Right lobe of liver (tissue), 6 donors: ENCODE measurements around the gene PXK. TPM values are rescaled to one million over a fixed set of nuclear protein-coding genes. Genes with fewer than 3 reads are reported as not detected.
"Not testable (repeated sequence)": the region's sequence is repeated elsewhere in the genome, so short reads cannot be mapped to it uniquely, and the experiment has no call there.

Source experiments
- ATAC-seq, 4 donors: fragments of 200-7000 bp; cut with Tn5 transposase; one replicate each; pipeline ENCODE4 v1.9.1; 2020; ENCODE audit warnings: mild to moderate bottlenecking in 4 of 4, moderate library complexity in 4 of 4
- DNase-seq, 3 donors: peaks; one replicate each; pipeline ENCODE4 v3.0.0-alpha.2; 2020
- H3K27ac ChIP-seq, 3 donors: fragments of 200-600 bp; one replicate each; pipeline ENCODE4 v1.8.0; 2022
- H3K27me3 ChIP-seq, 2 donors: fragments of 200-600 bp; one replicate each; pipeline ENCODE4 v1.8.0; 2022
- H3K36me3 ChIP-seq, 4 donors: fragments of 200-600 bp; sonication (generic) in 1 of 4; one replicate each; pipeline versions ENCODE4 v1.5.1 to v1.8.0; 2017 to 2022; ENCODE audit warnings: control low read depth in 1 of 4
- H3K4me1 ChIP-seq, 4 donors: fragments of 200-600 bp; sonication (generic) in 1 of 4; one replicate each; pipeline versions ENCODE4 v1.5.1 to v1.8.0; 2017 to 2022; ENCODE audit warnings: control low read depth in 1 of 4
- H3K4me3 ChIP-seq, 3 donors: fragments of 200-600 bp; one replicate each; pipeline ENCODE4 v1.8.0; 2022
- H3K9me3 ChIP-seq, 4 donors: fragments of 200-600 bp; sonication (generic) in 1 of 4; one replicate each; pipeline versions ENCODE4 v1.5.1 to v1.8.0; 2017 to 2022; ENCODE audit warnings: control low read depth in 1 of 4
- POLR2A ChIP-seq: fragments of 450-650 bp; IDR thresholded peaks from one replicate; pipeline ENCODE4 v1.6.1; 2017; ENCODE audit warnings: antibody characterized with exemption, mild to moderate bottlenecking
- WGBS: methylation state at CpG from one replicate; pipeline ENCODE4 v1.1.6; 2018; ENCODE audit warnings: low coverage, low lambda C conversion rate; ENCODE audit not compliant: insufficient coverage; ENCODE audit errors: missing lambda C conversion rate; 5-methylcytosine and 5-hydroxymethylcytosine counted together
- intact Hi-C, 2 donors: fragments of 100-400 bp; cut with DNase I; formaldehyde crosslinking; loops; one replicate each; pipeline versions ENCODE4 v1.11.2 to v1.14.1; 2022
- total RNA-seq, 6 experiments: library from RNA; depleted of rRNA in 2 of 6; stranded (reverse); fragments of >200 nt in 2 of 6; fragmentation: NEBNext Ultra II Directional in 3 of 6; extraction: Animal tissue kit (Norgen Biotek cat#: 25700) in 3 of 6; gene quantifications; one replicate each; pipeline versions ENCODE4 v1.1.0 to v1.2.4, GENCODE V29; 2016 to 2023
- TF ChIP-seq, protein P1 (sequence below), 4 donors: fragments of 200-600 bp in 3 of 4; fragments of 450-650 bp in 1 of 4; IDR thresholded peaks; one replicate each; pipeline versions ENCODE4 v1.5.1 to v1.8.0; 2016 to 2022; ENCODE audit warnings: antibody characterized with exemption in 4 of 4, mild to moderate bottlenecking in 2 of 4
- donor health status: DM: no; HTN: yes; CAD: no.
- donor health status: DM: no; HTN: no; CAD: no.
- donor health status: DM: no; HTN: no; CAD: no.
- donor health status: DM: no; HTN: yes; CAD: no.
- donor health status: DM: no; HTN: yes; CAD: no.

Gene PXK
- total RNA-seq, 6 experiments from 2014 or later: 6.6 to 19.4 (median 9.6) TPM

DNA sequence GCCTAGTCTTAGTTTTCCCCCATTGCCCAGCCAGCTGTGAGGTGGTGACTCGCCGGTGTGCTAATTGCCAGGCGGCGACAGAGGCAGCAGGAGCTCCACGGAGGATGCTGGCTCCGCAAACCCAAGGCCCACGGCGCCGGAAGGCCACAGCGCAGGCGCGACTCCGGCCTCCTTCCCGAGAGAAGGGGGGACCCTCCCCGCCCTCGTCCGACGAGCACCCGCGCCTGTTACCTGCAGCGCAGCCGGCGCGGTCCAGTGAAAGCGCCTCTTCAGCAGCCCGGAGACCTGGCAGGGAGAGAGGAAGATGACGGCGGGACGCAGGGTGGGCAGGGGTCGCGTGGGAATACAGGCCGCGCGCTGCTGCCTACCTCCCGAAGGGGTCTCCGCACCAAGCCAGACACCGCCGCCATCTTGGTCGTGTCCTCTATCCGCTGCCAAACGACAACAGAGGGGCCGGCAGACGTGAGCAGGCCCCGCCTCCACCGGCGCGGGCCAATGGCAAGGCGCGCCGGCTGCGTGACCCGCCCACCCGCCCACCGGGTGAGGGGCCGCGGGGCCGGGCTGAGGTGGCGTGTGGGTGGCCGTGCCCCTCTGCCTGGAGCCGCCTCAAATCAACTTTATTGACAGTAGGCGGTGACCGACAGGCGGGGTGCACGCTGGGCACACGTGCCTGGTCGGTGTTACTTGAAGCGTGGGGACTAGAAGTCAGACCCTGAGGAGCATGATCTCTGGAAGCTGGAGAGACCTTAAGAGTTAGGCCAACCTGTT lies 100.9 kb downstream of the PXK start, which contains the start of gene PDHB:
TSS of gene PDHB (minus strand) at position 433 of the 768 bp plus-strand sequence. CDS start at position 410, 23 bp downstream.
- Histone ChIP-seq H3K9me3 (no peaks in the 10 kb centered on the region), H3K36me3 (peaks cover 5 to 35% (median 21%) of the 10 kb centered on the region in 4 donors), H3K27me3 (no peaks in the 10 kb centered on the region), H3K4me3 (peak within 1 kb of the TSS; percentile 75 to 91 (median 78)), H3K27ac (peak within 1 kb of the TSS; percentile 73 to 90 (median 86)), H3K4me1 (peaks cover 0 to 13% (median 8%) of the 10 kb centered on the region in 4 donors)
- ATAC-seq (peak; percentile 95 to 98 (median 96)), DNase-seq (peak; percentile 93 to 95 (median 94))
- intact Hi-C loops: no loop called here
- TF ChIP-seq POLR2A: peak; percentile 83
- TF ChIP-seq, protein P1, sequence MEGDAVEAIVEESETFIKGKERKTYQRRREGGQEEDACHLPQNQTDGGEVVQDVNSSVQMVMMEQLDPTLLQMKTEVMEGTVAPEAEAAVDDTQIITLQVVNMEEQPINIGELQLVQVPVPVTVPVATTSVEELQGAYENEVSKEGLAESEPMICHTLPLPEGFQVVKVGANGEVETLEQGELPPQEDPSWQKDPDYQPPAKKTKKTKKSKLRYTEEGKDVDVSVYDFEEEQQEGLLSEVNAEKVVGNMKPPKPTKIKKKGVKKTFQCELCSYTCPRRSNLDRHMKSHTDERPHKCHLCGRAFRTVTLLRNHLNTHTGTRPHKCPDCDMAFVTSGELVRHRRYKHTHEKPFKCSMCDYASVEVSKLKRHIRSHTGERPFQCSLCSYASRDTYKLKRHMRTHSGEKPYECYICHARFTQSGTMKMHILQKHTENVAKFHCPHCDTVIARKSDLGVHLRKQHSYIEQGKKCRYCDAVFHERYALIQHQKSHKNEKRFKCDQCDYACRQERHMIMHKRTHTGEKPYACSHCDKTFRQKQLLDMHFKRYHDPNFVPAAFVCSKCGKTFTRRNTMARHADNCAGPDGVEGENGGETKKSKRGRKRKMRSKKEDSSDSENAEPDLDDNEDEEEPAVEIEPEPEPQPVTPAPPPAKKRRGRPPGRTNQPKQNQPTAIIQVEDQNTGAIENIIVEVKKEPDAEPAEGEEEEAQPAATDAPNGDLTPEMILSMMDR (IDR thresholded peaks at IDR 0.05): no peak
- WGBS: 0% methylated on average over 13 of the region's 67 CpGs

DNA sequence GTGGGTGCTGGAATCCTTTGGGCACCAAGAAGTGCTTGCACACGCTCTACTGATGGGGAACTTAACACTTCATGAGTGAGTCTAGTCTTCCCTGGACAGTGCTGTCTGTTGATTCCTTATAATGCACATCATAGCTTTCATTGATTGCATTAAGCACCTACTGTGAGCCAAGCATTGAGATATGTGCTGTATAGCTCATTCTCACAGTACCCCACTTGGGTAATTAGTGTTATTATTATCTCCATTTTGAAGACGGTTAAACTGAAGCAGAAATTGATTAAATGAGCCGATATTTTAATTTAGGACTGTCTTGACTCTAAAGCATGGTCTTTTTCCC lies 101.4 kb downstream of the PXK start:
- peak overlapping the region; percentile 73 to 90 (median 86) for H3K27ac ChIP-seq
- peak overlapping the region in 2 of 3 donors; percentile 75 to 91 for H3K4me3 ChIP-seq
- peaks cover 0 to 13% (median 8%) of the 10 kb centered on the region in 4 donors for H3K4me1 ChIP-seq
- H3K36me3 ChIP-seq: peaks cover 0 to 29% (median 18%) of the 10 kb centered on the region in 4 donors
- ATAC-seq (no peak), DNase-seq (no peak)
- TF ChIP-seq, protein P1 (IDR thresholded peaks at IDR 0.05): no peak
- no peak for TF ChIP-seq POLR2A
- WGBS: 59% methylated on average over 3 of the region's 3 CpGs
- intact Hi-C loops: no loop called here
- H3K27me3 ChIP-seq: no peaks in the 10 kb centered on the region
- H3K9me3 ChIP-seq: no peaks in the 10 kb centered on the region

DNA sequence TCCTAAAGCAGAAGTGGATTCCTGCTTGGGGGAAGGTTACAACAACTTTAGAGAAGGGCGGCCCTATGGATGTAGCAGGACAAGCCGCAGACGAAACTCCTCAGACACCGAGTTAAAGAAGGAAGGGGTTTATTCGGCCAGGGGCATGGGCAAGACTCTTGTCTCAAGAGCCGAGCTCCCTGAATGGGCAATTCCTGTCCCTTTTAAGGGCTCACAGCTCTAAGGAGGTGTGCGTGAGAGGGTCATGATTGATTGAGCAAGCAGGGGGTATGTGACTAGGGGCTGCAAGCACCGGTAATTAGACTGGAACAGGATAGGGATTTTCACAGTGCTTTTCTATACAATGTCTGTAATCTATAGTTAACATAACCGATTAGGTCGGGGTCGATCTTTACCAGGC lies 101.8 kb downstream of the PXK start:
- no peak for DNase-seq
- Histone ChIP-seq H3K27ac (peak overlapping the region in 2 of 3 donors; percentile 86 to 90), H3K9me3 (no peaks in the 10 kb centered on the region), H3K4me1 (peaks cover 0 to 13% (median 8%) of the 10 kb centered on the region in 4 donors), H3K36me3 (peaks cover 0 to 26% (median 14%) of the 10 kb centered on the region in 4 donors), H3K27me3 (no peaks in the 10 kb centered on the region), H3K4me3 (no peak overlapping the region)
- ATAC-seq: no peak
- 97% methylated on average over 4 of the region's 11 CpGs for WGBS
- TF ChIP-seq POLR2A: no peak
- TF ChIP-seq, protein P1 (IDR thresholded peaks at IDR 0.05): no peak
- intact Hi-C loops: no loop called here

DNA sequence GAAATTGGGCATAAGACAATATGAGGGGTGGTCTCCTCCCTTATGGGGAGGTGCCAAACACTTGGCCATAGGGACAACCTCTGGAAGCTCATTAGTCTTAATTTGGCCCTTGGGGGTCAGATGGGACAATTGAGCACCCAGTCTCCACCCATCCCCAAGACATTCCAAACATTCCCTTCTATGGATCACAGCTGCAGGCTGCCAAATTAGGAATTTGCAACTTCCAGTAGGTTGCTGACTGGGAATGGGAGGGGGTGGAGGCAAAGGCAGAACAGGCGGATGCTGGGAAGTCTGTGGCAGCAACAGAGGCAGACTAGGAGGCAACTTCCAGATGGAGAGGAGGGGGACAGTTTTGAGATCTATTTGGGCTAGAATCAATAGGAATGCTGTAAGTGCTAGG lies 102.3 kb downstream of the PXK start:
- no peaks in the 10 kb centered on the region for H3K27me3 ChIP-seq
- no peak for ATAC-seq
- peaks cover 0 to 21% (median 12%) of the 10 kb centered on the region in 4 donors for H3K36me3 ChIP-seq
- WGBS: 58% methylated on average over 1 of the region's 1 CpG
- H3K27ac ChIP-seq: peak overlapping the region in 2 of 3 donors; percentile 86 to 90
- TF ChIP-seq, protein P1 (IDR thresholded peaks at IDR 0.05): no peak
- TF ChIP-seq POLR2A: no peak
- intact Hi-C loops: no loop called here
- no peak overlapping the region for H3K4me3 ChIP-seq
- H3K4me1 ChIP-seq: peaks cover 0 to 13% (median 8%) of the 10 kb centered on the region in 4 donors
- H3K9me3 ChIP-seq: no peaks in the 10 kb centered on the region
- DNase-seq: no peak

DNA sequence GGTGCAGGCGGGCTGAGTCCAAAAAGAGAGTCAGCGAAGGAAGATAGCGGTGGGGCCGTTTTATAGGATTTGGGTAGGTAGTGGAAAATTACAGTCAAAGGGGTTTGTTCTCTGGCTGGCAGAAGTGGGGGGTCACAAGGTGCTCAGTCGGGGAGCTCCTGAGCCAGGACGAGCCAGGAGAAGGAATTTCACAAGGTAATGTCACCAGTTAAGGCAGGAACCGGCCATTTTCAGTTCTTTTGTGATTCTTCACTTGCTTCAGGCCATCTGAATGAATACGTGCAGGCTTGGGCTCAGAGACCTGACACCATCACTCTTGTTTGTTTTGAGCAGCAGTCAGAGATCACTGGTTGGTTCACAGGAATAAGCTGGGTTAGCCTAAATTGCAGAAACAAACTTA lies 104.6 kb downstream of the PXK start:
- H3K27me3 ChIP-seq, intact Hi-C loops, H3K36me3 ChIP-seq, ATAC-seq, H3K27ac ChIP-seq, H3K9me3 ChIP-seq, H3K4me3 ChIP-seq, DNase-seq: not testable (repeated sequence)
- 84% methylated on average over 8 of the region's 8 CpGs for WGBS
- H3K4me1 ChIP-seq: peaks cover 0 to 11% (median 6%) of the 10 kb centered on the region in 4 donors

DNA sequence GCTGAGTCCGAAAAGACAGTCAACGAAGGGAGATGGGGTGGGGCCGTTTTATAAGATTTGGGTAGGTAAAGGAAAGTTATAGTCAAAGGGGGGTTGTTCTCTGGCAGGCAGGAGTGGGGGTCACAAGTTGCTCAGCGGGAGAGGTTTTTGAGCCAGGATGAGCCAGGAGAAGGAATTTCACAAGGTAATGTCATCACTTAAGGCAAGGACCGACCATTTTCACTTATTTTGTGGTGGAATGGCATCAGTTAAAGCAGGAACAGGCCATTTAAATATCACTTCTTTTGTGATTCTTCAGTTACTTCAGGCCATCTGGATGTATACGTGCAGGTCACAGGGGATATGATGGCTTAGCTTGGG lies 108.3 kb downstream of the PXK start:
- H3K4me3 ChIP-seq, intact Hi-C loops, H3K36me3 ChIP-seq, H3K27ac ChIP-seq, H3K4me1 ChIP-seq, ATAC-seq, DNase-seq, H3K9me3 ChIP-seq, H3K27me3 ChIP-seq: not testable (repeated sequence)
- WGBS: 94% methylated on average over 6 of the region's 6 CpGs
